Nucleus accumbens (tissue), 56 donors: ENCODE measurements around the gene BICDL2.

Experiments
- DNase-seq, 56 donors: peaks; one replicate each; lab custom pipeline; 2025; lab: John Stamatoyannopoulos, UW

The BICDL2 gene

DNA sequence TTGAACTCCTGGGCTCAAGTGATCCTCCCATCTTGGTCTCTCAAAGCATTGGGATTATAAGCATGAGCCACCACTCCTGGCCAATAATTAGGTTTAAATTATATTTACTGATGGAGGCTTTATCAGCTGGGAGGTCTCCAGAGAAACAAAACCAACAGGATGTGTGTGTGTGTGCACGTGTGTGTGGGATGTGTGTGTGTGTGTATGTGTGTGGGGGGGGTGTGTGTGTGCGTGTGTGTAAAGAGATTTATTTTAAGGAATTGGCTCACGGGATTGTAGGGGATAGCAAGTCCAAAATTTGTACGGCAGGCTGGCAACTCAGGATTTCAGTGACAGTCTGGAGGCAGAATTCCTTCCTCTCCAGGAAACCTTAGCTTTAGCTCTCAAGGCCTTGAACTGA is 14.3 kb upstream of the BICDL2 start:
- DNase-seq, result no peak

DNA sequence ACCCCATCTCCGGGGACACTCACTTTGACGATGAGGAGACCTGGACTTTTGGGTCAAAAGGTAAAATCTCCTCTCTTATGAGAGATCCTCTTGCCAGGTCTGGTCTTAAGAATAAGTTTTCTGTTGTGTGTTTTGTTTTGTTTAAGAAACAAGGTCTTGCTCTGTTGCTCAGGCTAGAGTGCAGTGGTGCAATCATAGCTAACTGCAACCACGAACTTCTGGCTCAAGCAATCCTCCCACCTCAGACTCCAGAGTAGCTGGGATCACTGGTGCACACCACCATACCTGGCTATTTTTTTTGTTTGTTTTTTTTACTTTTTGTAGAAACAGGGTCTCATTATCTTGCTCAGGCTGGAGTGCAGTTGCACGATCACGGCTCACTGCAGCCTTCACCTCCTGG is 13.7 kb upstream of the BICDL2 start:
- DNase-seq, result no peak

DNA sequence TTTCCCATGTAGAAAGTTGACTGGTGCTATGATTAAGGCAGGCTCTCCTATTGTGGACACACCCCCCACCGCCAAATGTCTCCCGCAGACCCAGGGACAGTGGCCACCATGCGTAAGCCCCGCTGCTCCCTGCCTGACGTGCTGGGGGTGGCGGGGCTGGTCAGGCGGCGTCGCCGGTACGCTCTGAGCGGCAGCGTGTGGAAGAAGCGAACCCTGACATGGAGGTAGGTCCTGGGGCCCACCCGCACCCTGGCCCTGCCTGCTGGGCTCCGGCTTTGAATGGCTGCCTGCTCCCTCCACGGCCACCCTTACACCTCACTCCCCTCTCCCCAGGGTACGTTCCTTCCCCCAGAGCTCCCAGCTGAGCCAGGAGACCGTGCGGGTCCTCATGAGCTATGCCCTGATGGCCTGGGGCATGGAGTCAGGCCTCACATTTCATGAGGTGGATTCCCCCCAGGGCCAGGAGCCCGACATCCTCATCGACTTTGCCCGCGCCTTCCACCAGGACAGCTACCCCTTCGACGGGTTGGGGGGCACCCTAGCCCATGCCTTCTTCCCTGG is 13.3 kb upstream of the BICDL2 start:
- DNase-seq, result no peak

DNA sequence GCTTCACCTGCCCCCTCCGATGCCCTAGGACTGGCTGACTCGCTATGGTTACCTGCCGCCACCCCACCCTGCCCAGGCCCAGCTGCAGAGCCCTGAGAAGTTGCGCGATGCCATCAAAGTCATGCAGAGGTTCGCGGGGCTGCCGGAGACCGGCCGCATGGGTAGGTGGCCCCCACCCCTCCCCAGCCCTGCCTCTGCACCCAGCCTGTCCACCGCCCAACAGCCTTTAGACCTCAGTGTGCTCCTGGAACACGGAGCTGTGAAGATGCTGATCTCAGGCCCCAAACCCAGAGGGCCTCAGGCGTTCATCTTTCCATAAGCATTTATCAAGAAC is 10.6 kb upstream of the BICDL2 start:
- no peak for DNase-seq

DNA sequence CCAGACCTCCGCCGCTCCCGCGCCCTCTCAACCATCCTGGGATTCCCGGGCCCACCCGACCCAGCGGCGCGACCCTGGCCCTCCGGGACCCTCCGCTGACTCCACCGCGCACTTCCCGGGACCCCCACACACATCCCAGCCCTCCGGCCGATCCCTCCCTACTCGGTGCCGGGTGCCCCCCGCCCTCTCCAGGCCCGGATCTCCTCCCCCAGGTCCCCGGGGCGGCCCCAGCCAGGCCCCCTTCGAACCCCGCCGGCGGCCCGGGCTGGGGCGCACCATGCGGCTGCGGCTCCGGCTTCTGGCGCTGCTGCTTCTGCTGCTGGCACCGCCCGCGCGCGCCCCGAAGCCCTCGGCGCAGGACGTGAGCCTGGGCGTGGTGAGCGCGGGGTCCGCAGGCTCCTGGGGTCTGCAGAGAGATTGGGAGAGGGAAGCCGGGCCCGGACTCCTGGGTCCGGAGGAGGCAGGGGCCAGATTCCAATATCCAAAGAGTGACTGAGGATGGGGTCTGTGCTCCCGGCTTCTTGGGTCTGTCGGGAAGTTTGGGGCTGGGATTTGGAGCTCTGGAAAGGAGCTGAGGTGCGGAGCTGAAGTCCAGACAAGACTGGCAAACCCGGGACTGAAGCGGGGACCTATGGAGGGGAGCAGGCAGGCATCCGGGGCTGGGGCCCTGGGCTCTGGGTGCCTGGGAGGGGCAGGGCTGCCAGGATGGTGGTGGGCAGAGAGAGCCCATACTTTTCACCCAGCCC is 10.1 kb upstream of the BICDL2 start:
- no peak for DNase-seq

DNA sequence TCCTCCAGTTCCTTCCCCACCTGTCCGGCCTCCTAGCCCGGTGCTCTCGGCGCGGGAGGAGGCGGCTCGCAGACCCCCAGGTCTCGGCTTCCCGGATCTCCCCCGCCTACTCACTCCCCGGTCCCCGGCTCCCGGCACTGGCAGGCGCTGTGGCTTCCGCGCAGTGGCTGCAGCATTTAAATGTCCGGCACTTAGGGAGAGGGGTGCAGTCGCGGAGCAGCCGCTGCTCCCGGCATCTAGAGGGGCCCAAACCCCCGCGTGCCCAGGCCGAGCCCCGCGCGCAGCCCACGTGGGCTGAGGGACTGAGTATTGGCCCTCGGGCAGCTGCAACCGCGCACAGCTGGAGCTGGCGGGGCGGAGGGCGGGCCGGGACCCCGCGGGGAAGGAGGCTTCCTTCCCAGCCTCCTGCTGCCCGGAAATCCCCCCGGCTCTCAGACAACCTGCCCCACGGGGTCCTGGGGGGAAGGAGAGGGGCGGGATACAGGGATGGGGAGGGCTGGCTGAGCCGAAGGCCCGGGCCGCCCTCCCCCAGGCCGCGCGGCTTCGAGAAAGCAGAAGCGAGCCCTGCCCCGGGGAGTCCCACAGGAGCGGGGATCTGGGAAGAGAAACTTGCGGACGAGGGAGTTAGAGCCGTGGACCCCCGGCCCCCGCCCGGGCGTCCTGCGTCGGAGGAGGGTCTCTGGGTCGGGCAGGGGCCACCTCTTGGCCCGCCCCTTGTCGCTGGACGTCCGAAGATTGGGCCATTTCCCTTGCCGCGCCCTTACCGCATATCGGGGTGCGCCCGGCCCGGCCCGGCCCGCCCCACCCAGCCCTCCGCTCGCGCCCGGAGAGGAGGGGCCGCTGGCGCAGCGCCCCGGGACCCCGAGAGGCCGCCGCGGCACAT is 9.3 kb upstream of the BICDL2 start, which contains the start of gene MMP25:
TSS of gene MMP25 (plus strand) at position 804 of the 883 bp plus-strand sequence. CDS start 357 bp downstream, outside the sequence.
- DNase-seq, result no peak

DNA sequence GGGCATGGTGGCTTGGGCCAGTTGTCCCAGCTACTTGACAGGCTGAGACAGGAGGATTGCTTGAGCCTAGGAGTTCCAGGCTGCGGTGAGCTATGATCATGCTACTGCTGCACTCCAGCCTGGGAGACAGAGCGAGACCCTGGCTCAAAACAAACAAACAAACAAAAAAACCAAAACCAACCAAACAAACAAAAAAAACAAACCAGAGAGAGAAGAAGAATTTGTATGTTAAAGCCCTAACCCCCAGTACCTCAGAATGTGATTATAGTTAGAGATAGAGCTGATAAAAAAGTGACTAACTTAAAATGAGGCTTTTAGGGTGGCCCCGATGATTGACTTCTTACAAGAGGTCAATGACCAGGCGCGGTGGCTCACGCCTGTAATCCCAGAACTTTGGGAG is 8.0 kb upstream of the BICDL2 start:
- no peak for DNase-seq

DNA sequence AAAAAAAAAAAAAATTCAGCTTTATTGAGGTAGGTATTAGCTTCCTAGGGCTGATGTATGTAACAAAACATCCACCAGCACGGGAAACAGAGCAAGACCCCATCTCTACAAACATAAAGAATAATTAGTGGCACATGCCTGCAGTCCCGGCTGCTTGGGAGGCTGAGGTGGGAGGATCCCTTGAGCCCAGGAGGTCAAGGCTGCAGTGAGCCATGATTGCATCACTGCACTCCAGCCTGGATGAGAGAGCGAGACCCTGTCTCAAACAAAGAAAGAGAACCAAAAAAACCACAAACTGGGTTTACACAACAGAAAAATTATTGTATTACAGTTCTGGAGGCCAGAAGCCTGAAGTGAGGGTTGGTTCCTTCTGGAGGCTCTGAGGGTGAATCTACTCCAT is 5.6 kb upstream of the BICDL2 start:
- no peak for DNase-seq

DNA sequence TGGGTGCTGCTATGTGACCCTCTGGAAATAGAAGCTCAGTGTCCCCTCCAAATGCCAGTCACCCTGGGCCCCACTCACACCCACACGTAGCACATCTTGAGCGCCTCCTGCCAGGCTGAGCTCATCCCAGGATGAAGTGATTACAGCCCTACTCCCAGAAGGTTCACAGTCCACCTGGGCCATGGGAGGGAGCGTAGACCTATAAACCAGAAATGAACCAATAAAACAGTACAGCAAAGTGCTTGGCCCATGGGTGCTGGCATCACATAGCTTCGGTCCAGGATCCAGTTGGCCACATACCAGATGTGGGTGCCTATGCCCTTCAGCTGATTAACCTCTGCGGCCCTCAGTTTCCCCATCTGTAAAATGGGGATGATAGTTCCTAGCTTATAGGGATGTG is 2.2 kb upstream of the BICDL2 start:
- no peak for DNase-seq

DNA sequence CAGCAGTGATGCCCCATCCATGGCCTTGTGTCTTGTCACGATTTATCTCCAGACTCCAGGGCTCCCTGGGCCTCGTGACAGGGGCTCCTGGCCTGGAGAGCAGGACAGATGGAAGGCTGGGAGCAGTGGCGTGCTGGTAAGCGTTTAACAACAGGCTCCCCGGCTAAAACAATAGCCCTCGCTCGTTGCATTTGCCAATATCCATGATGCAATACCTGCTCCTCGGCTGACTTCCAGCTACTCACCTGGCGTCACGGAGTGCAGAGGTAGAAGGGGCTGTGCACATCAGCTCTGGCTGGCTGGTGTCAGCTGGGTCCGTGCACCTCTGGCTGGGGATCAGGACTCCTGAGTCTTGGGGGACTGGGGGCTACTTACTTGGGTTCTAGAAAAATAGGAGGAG is 1.5 kb upstream of the BICDL2 start:
- no peak for DNase-seq

DNA sequence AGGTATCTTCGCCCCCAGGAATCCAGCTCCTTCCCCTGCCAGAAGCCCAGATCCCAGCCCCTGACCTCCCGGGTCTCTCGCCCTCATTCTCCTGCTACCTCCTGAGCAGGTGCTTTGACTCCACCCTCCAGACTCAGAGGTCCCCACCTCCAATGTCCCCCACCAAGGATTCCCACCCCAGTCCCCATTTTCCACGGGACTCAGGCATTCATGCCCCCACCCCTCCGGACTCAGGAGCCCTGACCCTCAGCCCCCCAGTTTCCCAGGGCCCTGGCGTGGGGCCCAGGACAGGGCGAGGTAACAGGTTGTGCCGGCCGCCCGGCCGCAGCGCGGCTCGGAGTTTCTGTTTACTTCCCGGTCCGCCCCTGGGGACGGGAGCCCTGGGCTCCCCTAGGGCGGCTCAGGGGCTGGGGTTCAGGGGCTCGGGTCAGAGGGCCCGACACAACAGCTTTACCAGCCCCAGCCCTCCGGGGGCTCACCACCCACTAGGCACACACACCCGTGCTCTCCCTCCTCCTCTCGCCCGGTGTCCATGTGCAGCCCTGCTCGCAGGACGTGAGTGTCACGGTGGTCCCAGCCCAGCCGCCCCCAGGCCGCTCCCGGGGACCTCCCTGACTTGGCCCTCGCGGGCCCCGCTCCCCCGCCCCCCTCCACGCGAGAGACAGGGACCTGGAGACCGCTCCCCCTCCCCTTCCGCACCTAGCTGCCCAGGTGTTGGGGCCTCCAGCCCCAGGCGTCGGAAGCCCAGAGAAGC is 595 bp downstream of the BICDL2 start:
- no peak for DNase-seq

DNA sequence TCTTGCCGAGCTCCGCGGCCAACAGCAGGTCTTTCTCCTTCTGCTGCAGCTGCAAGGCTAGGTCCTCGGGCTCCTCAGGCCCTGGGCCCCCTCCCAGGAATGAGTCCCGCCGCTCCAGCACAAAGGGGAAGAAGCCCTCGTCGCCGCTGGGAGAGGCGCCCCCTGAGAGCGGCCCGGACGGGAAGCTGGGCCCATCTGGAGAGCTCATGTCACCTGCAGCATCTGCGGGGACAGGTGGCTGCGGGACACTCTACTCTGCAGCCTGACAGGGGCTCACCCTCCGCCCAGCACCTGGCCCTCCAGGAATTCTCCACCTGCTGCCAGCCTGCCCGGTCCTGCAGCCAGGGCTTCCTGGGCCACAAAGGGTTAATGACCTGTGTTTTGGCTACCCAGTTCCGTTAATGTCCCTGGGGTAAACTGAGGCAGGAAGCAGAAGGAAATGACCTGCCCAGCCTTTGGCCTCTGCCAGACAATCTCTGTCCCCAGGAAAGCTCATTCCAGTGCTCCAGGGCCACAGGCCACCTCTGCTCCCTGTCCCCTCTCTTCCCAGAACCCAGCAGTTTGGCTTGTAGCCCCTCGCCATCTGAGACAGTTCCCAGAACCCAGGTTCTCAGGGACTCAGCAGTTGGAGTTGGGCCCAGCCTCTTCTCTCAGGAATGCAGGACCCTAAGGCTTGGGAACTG is 1.3 kb downstream of the BICDL2 start:
- no peak for DNase-seq

DNA sequence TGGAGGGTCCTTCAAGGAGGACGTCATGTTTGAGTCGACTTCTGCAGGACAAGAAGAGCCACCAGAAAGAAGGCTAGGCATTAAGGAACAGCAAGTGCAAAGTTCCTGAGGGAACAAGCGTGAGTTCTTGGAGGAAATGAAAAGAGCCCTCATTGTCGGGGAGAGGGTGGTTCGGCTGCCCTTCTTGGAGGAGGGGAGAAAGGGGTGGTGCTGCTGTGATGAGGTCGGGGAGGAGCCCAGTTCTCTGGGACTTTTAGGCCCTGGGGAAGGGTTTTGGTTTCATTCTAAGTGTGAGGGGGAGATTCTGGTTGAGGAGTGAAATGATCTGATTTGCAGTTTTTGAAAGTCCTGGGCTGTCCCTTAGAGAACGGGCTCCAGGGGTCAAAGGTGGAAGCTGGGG is 4.1 kb downstream of the BICDL2 start:
- no peak for DNase-seq

DNA sequence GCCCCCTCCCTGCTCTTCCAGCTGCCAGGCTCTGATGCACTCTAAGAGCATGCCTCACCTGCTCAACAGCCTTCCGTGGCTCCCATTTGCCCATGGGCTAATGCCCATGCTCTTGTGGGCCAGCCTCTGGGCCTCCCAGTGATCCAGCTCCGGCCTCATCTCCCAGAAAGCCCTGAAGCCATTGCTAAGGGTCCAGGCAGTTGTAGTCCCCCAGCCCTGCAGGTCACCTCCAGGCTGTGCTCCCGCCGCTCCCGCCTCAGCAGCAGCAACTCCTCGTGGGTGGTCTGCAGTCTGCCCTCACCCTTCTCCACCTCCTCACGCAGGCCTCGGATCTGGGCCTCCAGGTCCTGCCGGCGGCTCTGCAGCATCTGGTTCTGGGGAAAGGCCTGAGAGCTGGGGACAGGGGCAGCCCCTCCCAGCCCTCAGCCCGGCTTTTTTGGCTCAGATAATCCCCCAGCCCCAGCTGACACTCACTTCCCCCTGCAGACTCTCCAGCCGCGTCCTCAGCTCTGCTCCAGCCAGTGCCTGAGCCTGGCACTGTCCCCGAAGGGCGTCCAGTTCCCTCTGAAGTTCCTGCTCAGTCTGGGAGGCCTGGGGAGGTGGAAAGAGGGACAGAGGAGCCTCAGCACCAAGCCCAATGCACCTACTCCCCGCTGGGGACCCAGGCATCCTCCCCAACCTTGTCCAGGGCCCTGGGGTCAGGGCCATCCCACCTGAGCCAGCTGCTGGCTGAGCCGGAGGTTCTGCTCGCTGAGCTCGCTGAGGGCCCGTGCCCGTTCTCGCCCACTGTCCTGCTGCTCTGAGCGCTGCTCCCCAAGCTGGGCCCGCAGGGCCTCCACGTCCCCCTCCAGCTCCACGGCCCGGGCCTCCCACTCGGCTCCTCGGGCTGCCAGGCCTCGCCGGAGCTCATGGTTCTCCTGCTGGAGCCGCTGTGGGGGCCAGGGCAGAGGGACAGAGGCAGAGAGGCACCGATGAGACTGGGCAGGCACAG is 6.2 kb downstream of the BICDL2 start:
- no peak for DNase-seq

DNA sequence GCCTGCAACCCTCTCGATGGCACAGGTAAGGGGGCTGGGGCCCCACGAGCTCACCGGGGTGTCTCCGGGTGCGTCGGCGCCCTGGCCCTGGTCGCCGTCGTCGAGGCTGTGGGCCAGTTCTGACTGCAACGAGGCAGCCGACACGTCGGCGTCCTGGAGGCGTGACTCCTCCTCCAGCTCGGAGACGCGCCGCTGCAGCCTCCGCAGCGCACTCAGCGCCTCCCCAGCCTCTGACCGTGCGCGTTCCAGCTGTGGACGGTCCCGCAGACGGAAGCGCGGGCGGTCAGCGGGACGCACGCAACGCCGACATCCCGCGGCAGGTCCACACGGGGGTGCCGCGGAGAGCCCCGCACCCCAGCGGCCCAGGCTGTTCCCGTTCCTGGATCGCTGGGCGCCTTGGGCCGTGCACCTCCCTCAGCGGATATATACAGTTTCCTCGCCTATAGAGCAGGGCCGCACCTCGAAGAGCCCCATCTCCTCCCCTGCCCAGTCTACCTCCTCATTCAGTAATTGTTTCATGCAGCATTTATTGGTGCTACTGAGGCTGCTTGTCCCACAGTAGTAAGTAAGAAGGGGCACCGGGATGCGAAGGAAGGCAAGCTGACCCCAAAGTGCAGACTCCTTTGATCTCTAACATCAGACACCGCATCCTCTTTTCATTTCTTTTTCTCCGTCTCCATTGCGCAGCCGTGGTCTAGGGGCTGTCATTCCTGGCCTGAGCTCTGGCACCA is 7.1 kb downstream of the BICDL2 start:
- no peak for DNase-seq

DNA sequence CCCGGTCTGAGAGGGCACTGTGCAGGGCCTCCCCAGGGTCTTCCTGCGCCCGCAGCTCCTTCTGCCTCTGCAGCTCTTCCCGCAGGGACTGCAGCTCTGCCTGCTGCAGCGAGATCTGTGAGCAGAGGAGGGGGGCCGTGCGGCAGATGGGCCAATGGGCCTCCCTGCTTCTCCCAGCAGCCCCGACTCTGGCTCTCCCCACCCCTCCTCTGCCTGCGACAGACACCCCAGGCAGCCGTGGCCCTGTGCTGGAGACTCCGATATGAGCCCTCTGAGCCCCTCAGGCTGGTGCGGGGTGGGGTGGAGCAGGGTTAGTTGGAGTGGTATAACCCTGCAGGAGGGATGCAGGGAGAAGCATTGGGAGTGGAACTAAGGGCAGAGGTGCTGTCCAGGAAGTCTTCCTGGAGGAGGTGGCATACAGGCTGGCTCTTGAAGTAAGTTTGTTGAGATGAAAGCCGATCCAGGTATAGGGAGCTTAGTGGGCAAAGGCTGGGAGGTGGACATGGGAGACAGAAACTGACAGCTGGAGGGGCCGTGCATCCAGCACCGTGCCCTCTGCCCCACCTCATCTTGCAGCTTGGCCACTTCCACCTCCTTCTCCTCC is 7.9 kb downstream of the BICDL2 start:
- DNase-seq, result no peak

DNA sequence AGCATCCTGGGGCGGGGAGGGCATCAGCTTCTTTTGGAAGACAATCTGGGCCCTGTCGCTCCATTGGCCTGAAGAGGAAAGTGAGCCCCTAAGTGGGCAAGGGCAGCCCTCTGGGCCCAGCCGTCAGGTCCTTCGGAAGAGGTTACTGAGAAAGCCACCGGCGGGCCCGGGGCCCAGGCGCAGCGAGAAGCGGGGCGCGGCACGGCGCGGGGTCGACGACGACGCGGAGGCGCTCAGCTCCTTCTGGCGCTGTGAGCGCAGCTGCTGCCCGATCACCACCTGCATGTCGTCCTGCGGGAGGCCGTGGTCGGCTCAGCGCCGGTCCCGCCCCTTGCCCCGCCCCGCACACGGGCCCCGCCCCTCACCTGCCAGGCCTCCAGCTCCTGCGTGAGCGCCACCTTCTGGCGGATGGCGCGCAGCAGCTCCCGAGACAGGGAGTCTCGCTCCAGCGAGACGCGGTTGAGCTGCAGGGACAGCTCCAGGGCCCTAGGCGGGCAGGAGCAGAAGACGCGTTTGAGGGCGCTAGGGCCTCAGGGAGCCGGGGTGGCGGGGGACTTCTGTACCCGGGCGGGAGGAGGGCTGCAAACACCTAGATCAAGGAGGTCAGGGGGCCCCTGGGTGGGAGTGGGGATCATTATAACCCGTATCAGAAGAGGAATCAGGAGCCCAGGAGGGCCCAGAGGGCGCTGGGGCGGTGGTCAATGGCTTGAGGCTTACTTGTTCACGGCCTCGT is 8.6 kb downstream of the BICDL2 start:
- peak in 42 of 56 donors; percentile 9 to 85 (median 53) for DNase-seq
